Cortex of kidney (tissue), 1 donor: Measurements from ENCODE around the gene MYO3B.

Experiments used
- DNase-seq: peaks from one replicate; lab custom pipeline; 2025; lab: John Stamatoyannopoulos, UW

MYO3B gene

GRCh38 chr2:170161516-170162270 is 16.3 kb upstream of the MYO3B start:
- DNase-seq: no peak

- DNase-seq: no peak
These were observed 15.7 kb upstream of the MYO3B start for GRCh38 chr2:170162271-170162632.

GRCh38 chr2:170163411-170164065 is 14.4 kb upstream of the MYO3B start:
- no peak for DNase-seq

- no peak for DNase-seq
These were observed 12.8 kb upstream of the MYO3B start for GRCh38 chr2:170165129-170165528.

GRCh38 chr2:170166735-170167134 is 11.2 kb upstream of the MYO3B start:
- no peak for DNase-seq

GRCh38 chr2:170170281-170171040 is 7.5 kb upstream of the MYO3B start:
- no peak for DNase-seq

GRCh38 chr2:170176212-170176611 is 1.7 kb upstream of the MYO3B start:
- DNase-seq: no peak

- DNase-seq: no peak
These were observed 2.2 kb downstream of the MYO3B start for GRCh38 chr2:170180031-170180566.

GRCh38 chr2:170181602-170182001 is 3.7 kb downstream of the MYO3B start:
- DNase-seq: no peak

- no peak for DNase-seq
These were observed 7.4 kb downstream of the MYO3B start for GRCh38 chr2:170185319-170185718.

GRCh38 chr2:170189757-170190156 is 11.8 kb downstream of the MYO3B start:
- no peak for DNase-seq

GRCh38 chr2:170190172-170190571 is 12.2 kb downstream of the MYO3B start:
- DNase-seq: no peak

- no peak for DNase-seq
These were observed 13.4 kb downstream of the MYO3B start for GRCh38 chr2:170191166-170191866.

- no peak for DNase-seq
These were observed 19.0 kb downstream of the MYO3B start for GRCh38 chr2:170196963-170197362.

GRCh38 chr2:170201275-170201674 is 23.3 kb downstream of the MYO3B start:
- DNase-seq: no peak

- DNase-seq: no peak
These were observed 23.9 kb downstream of the MYO3B start for GRCh38 chr2:170201734-170202393.

GRCh38 chr2:170202437-170202836 is 24.5 kb downstream of the MYO3B start:
- no peak for DNase-seq

- no peak for DNase-seq
These were observed 26.5 kb downstream of the MYO3B start for GRCh38 chr2:170204298-170204951.

- DNase-seq: no peak
These were observed 28.3 kb downstream of the MYO3B start for GRCh38 chr2:170206246-170206645.

- DNase-seq: no peak
These were observed 29.0 kb downstream of the MYO3B start for GRCh38 chr2:170206805-170207407.

- DNase-seq: no peak
These were observed 30.0 kb downstream of the MYO3B start for GRCh38 chr2:170207901-170208300.
